ENCODE results near the gene ZNF804A.

The ZNF804A gene

GRCh38 chr2:184558713-184559464 is 39.4 kb upstream of the ZNF804A start:
- DNase-seq (ENCODE audit: low read depth): no peak
- TF ChIP-seq CTCF (IDR thresholded peaks at IDR 0.05; ENCODE audit: low read depth, low read length, missing control alignments): no peak
- H3K4me3 ChIP-seq (ENCODE audit: low read depth, low read length): no peak overlapping the region

- DNase-seq (ENCODE audit: low read depth): no peak
- no peak for TF ChIP-seq CTCF (IDR thresholded peaks at IDR 0.05; ENCODE audit: low read depth, low read length, missing control alignments)
- H3K4me3 ChIP-seq (ENCODE audit: low read depth, low read length): no peak overlapping the region
Observed at GRCh38 chr2:184560603-184561002, 37.7 kb upstream of the ZNF804A start.

GRCh38 chr2:184562532-184562931 is 35.8 kb upstream of the ZNF804A start:
- no peak for TF ChIP-seq CTCF (IDR thresholded peaks at IDR 0.05; ENCODE audit: low read depth, low read length, missing control alignments)
- no peak for DNase-seq (ENCODE audit: low read depth)
- H3K4me3 ChIP-seq (ENCODE audit: low read depth, low read length): no peak overlapping the region

- no peak for TF ChIP-seq CTCF (IDR thresholded peaks at IDR 0.05; ENCODE audit: low read depth, low read length, missing control alignments)
- no peak for DNase-seq (ENCODE audit: low read depth)
Observed at GRCh38 chr2:184564092-184564491, 34.2 kb upstream of the ZNF804A start.

GRCh38 chr2:184566716-184567115 is 31.6 kb upstream of the ZNF804A start:
- no peak overlapping the region for H3K4me3 ChIP-seq (ENCODE audit: low read depth, low read length)
- no peak for DNase-seq (ENCODE audit: low read depth)
- TF ChIP-seq CTCF (IDR thresholded peaks at IDR 0.05; ENCODE audit: low read depth, low read length, missing control alignments): no peak

More at GRCh38 chr2:184564092-184564491, 34.2 kb upstream of the ZNF804A start:
- no peak overlapping the region for H3K4me3 ChIP-seq (ENCODE audit: low read depth, low read length)

GRCh38 chr2:184577056-184577455 is 21.3 kb upstream of the ZNF804A start:
- no peak for TF ChIP-seq CTCF (IDR thresholded peaks at IDR 0.05; ENCODE audit: low read depth, low read length, missing control alignments)
- no peak for DNase-seq (ENCODE audit: low read depth)
- H3K4me3 ChIP-seq (ENCODE audit: low read depth, low read length): no peak overlapping the region

GRCh38 chr2:184577743-184578142 is 20.6 kb upstream of the ZNF804A start:
- no peak for TF ChIP-seq CTCF (IDR thresholded peaks at IDR 0.05; ENCODE audit: low read depth, low read length, missing control alignments)
- no peak for DNase-seq (ENCODE audit: low read depth)
- H3K4me3 ChIP-seq (ENCODE audit: low read depth, low read length): no peak overlapping the region

Measured in GM12864 (cell line).